Measurements from ENCODE around the gene IL12B.

Gene IL12B

GRCh38 chr5:159336586-159336985 lies 6.3 kb upstream of the IL12B start:
- no peaks in the 10 kb centered on the region for H3K9me3 ChIP-seq (ENCODE audit: control insufficient read depth in 5 of 5, low read length in 5 of 5)
- no peak overlapping the region for H3K4me3 ChIP-seq (ENCODE audit: low read depth in 1 of 5, low read length in 5 of 5)
- no peak overlapping the region for H3K27ac ChIP-seq (ENCODE audit: low read depth, low read length)
- H3K36me3 ChIP-seq (ENCODE audit: control insufficient read depth in 5 of 5, insufficient read depth in 5 of 5, low read length in 5 of 5), result no peaks in the 10 kb centered on the region
- no peaks in the 10 kb centered on the region for H3K27me3 ChIP-seq (ENCODE audit: control insufficient read depth in 5 of 5, insufficient read depth in 4 of 5, low read length in 5 of 5)
- peaks cover 0 to 4% (median 3%) of the 10 kb centered on the region in 5 donors for H3K4me1 ChIP-seq (ENCODE audit: control insufficient read depth in 5 of 5, insufficient read depth in 5 of 5, low read length in 5 of 5)
- no peak overlapping the region for H3K9ac ChIP-seq (ENCODE audit: low read length in 5 of 5)

- Histone ChIP-seq H3K4me1 (ENCODE audit: control insufficient read depth in 5 of 5, insufficient read depth in 5 of 5, low read length in 5 of 5) (peaks cover 0 to 11% (median 10%) of the 10 kb centered on the region in 5 donors), H3K27ac (ENCODE audit: low read depth, low read length) (no peak overlapping the region), H3K36me3 (ENCODE audit: control insufficient read depth in 5 of 5, insufficient read depth in 5 of 5, low read length in 5 of 5) (no peaks in the 10 kb centered on the region), H3K4me3 (ENCODE audit: low read depth in 1 of 5, low read length in 5 of 5) (no peak overlapping the region), H3K9me3 (ENCODE audit: control insufficient read depth in 5 of 5, low read length in 5 of 5) (no peaks in the 10 kb centered on the region), H3K9ac (ENCODE audit: low read length in 5 of 5) (no peak overlapping the region), H3K27me3 (ENCODE audit: control insufficient read depth in 5 of 5, insufficient read depth in 4 of 5, low read length in 5 of 5) (peaks cover 0 to 9% (median 3%) of the 10 kb centered on the region in 5 donors)
Observed at GRCh38 chr5:159333545-159333925, 3.2 kb upstream of the IL12B start.

- Histone ChIP-seq H3K4me1 (ENCODE audit: control insufficient read depth in 5 of 5, insufficient read depth in 5 of 5, low read length in 5 of 5) (peaks cover 0 to 11% (median 10%) of the 10 kb centered on the region in 5 donors), H3K9ac (ENCODE audit: low read length in 5 of 5) (no peak overlapping the region), H3K36me3 (ENCODE audit: control insufficient read depth in 5 of 5, insufficient read depth in 5 of 5, low read length in 5 of 5) (no peaks in the 10 kb centered on the region), H3K9me3 (ENCODE audit: control insufficient read depth in 5 of 5, low read length in 5 of 5) (no peaks in the 10 kb centered on the region), H3K27me3 (ENCODE audit: control insufficient read depth in 5 of 5, insufficient read depth in 4 of 5, low read length in 5 of 5) (peaks cover 0 to 12% (median 4%) of the 10 kb centered on the region in 5 donors), H3K27ac (ENCODE audit: low read depth, low read length) (no peak overlapping the region), H3K4me3 (ENCODE audit: low read depth in 1 of 5, low read length in 5 of 5) (no peak overlapping the region)
Observed at GRCh38 chr5:159332800-159333544, 2.7 kb upstream of the IL12B start.

- Histone ChIP-seq H3K9ac (ENCODE audit: low read length in 5 of 5) (peak overlapping the region in 2 of 5 donors; percentile 34 to 64), H3K27me3 (ENCODE audit: control insufficient read depth in 5 of 5, insufficient read depth in 4 of 5, low read length in 5 of 5) (peaks cover 0 to 12% (median 4%) of the 10 kb centered on the region in 5 donors), H3K9me3 (ENCODE audit: control insufficient read depth in 5 of 5, low read length in 5 of 5) (no peaks in the 10 kb centered on the region), H3K27ac (ENCODE audit: low read depth, low read length) (no peak overlapping the region), H3K4me3 (ENCODE audit: low read depth in 1 of 5, low read length in 5 of 5) (peak overlapping the region; percentile 27 to 59 (median 55)), H3K4me1 (ENCODE audit: control insufficient read depth in 5 of 5, insufficient read depth in 5 of 5, low read length in 5 of 5) (peaks cover 0 to 11% (median 10%) of the 10 kb centered on the region in 5 donors), H3K36me3 (ENCODE audit: control insufficient read depth in 5 of 5, insufficient read depth in 5 of 5, low read length in 5 of 5) (no peaks in the 10 kb centered on the region)
Observed at GRCh38 chr5:159331093-159331973, 1.0 kb upstream of the IL12B start.

- no peaks in the 10 kb centered on the region for H3K9me3 ChIP-seq (ENCODE audit: control insufficient read depth in 5 of 5, low read length in 5 of 5)
- H3K9ac ChIP-seq (ENCODE audit: low read length in 5 of 5), result no peak overlapping the region
- no peak overlapping the region for H3K4me3 ChIP-seq (ENCODE audit: low read depth in 1 of 5, low read length in 5 of 5)
- no peaks in the 10 kb centered on the region for H3K36me3 ChIP-seq (ENCODE audit: control insufficient read depth in 5 of 5, insufficient read depth in 5 of 5, low read length in 5 of 5)
- H3K27me3 ChIP-seq (ENCODE audit: control insufficient read depth in 5 of 5, insufficient read depth in 4 of 5, low read length in 5 of 5), result peaks cover 0 to 12% (median 3%) of the 10 kb centered on the region in 5 donors
- no peak overlapping the region for H3K27ac ChIP-seq (ENCODE audit: low read depth, low read length)
- no peaks in the 10 kb centered on the region for H3K4me1 ChIP-seq (ENCODE audit: control insufficient read depth in 5 of 5, insufficient read depth in 5 of 5, low read length in 5 of 5)
Observed at GRCh38 chr5:159324986-159325385, 5.3 kb downstream of the IL12B start.

GRCh38 chr5:159324102-159324755 lies 6.1 kb downstream of the IL12B start:
- no peak overlapping the region for H3K4me3 ChIP-seq (ENCODE audit: low read depth in 1 of 5, low read length in 5 of 5)
- H3K9ac ChIP-seq (ENCODE audit: low read length in 5 of 5), result no peak overlapping the region
- no peaks in the 10 kb centered on the region for H3K9me3 ChIP-seq (ENCODE audit: control insufficient read depth in 5 of 5, low read length in 5 of 5)
- H3K4me1 ChIP-seq (ENCODE audit: control insufficient read depth in 5 of 5, insufficient read depth in 5 of 5, low read length in 5 of 5), result no peaks in the 10 kb centered on the region
- H3K27ac ChIP-seq (ENCODE audit: low read depth, low read length), result no peak overlapping the region
- no peaks in the 10 kb centered on the region for H3K36me3 ChIP-seq (ENCODE audit: control insufficient read depth in 5 of 5, insufficient read depth in 5 of 5, low read length in 5 of 5)
- peaks cover 0 to 8% (median 2%) of the 10 kb centered on the region in 5 donors for H3K27me3 ChIP-seq (ENCODE audit: control insufficient read depth in 5 of 5, insufficient read depth in 4 of 5, low read length in 5 of 5)

GRCh38 chr5:159322180-159322579 lies 8.1 kb downstream of the IL12B start:
- Histone ChIP-seq H3K9me3 (ENCODE audit: control insufficient read depth in 5 of 5, low read length in 5 of 5) (no peaks in the 10 kb centered on the region), H3K27me3 (ENCODE audit: control insufficient read depth in 5 of 5, insufficient read depth in 4 of 5, low read length in 5 of 5) (peaks cover 0 to 2% (median 0%) of the 10 kb centered on the region in 5 donors), H3K4me3 (ENCODE audit: low read depth in 1 of 5, low read length in 5 of 5) (no peak overlapping the region), H3K9ac (ENCODE audit: low read length in 5 of 5) (no peak overlapping the region), H3K27ac (ENCODE audit: low read depth, low read length) (no peak overlapping the region), H3K36me3 (ENCODE audit: control insufficient read depth in 5 of 5, insufficient read depth in 5 of 5, low read length in 5 of 5) (no peaks in the 10 kb centered on the region), H3K4me1 (ENCODE audit: control insufficient read depth in 5 of 5, insufficient read depth in 5 of 5, low read length in 5 of 5) (no peaks in the 10 kb centered on the region)

GRCh38 chr5:159319832-159320231 lies 10.5 kb downstream of the IL12B start:
- no peak overlapping the region for H3K27ac ChIP-seq (ENCODE audit: low read depth, low read length)
- H3K36me3 ChIP-seq (ENCODE audit: control insufficient read depth in 5 of 5, insufficient read depth in 5 of 5, low read length in 5 of 5), result no peaks in the 10 kb centered on the region
- H3K9ac ChIP-seq (ENCODE audit: low read length in 5 of 5), result no peak overlapping the region
- no peaks in the 10 kb centered on the region for H3K4me1 ChIP-seq (ENCODE audit: control insufficient read depth in 5 of 5, insufficient read depth in 5 of 5, low read length in 5 of 5)
- H3K9me3 ChIP-seq (ENCODE audit: control insufficient read depth in 5 of 5, low read length in 5 of 5), result no peaks in the 10 kb centered on the region
- H3K4me3 ChIP-seq (ENCODE audit: low read depth in 1 of 5, low read length in 5 of 5), result no peak overlapping the region
- H3K27me3 ChIP-seq (ENCODE audit: control insufficient read depth in 5 of 5, insufficient read depth in 4 of 5, low read length in 5 of 5), result peaks cover 0 to 2% (median 0%) of the 10 kb centered on the region in 5 donors

- Histone ChIP-seq H3K27ac (ENCODE audit: low read depth, low read length) (no peak overlapping the region), H3K9me3 (ENCODE audit: control insufficient read depth in 5 of 5, low read length in 5 of 5) (no peaks in the 10 kb centered on the region), H3K4me3 (ENCODE audit: low read depth in 1 of 5, low read length in 5 of 5) (no peak overlapping the region), H3K4me1 (ENCODE audit: control insufficient read depth in 5 of 5, insufficient read depth in 5 of 5, low read length in 5 of 5) (no peaks in the 10 kb centered on the region), H3K36me3 (ENCODE audit: control insufficient read depth in 5 of 5, insufficient read depth in 5 of 5, low read length in 5 of 5) (no peaks in the 10 kb centered on the region), H3K9ac (ENCODE audit: low read length in 5 of 5) (no peak overlapping the region), H3K27me3 (ENCODE audit: control insufficient read depth in 5 of 5, insufficient read depth in 4 of 5, low read length in 5 of 5) (peaks cover 0 to 2% (median 0%) of the 10 kb centered on the region in 5 donors)
Observed at GRCh38 chr5:159319363-159319762, 10.9 kb downstream of the IL12B start.
